ENCODE data around the gene SLC2A9. TPM values are rescaled to one million over a fixed set of nuclear protein-coding genes. Genes with fewer than 3 reads are reported as not detected.

SLC2A9 gene
- total and polyA plus RNA-seq, 2 of the 8 experiments (the other 6 are each of a cell fraction or from before 2014, with no cell fraction given), result 0.20 to 0.26 TPM

- no peak within 1 kb of the TSS for H4K91ac ChIP-seq (replicated peaks; ENCODE audit: insufficient read length, low read length)
- peak within 1 kb of the TSS; percentile 29 to 66 (median 34) for H3K4me3 ChIP-seq (ENCODE audit: extremely low read depth in 1 of 4, insufficient read depth in 2 of 4, low read depth in 3 of 4, low read length in 4 of 4)
- whole genome bisulfite sequencing, 2 experiments (ENCODE audit: extremely low coverage in 1 of 2, insufficient coverage in 1 of 2, insufficient read length in 1 of 2, insufficient replicate concordance in 2 of 2, low coverage in 1 of 2, low lambda C conversion rate in 2 of 2, missing lambda C conversion rate in 1 of 2), result 15% methylated on average over 50 of the region's 78 CpGs; no CpG with 5 or more reads in 1 of the 2 experiments
- no peak within 1 kb of the TSS for H2AK5ac ChIP-seq (ENCODE audit: low read depth, low read length)
- H3K23me2 ChIP-seq (ENCODE audit: low read depth, low read length), result no peaks in the 10 kb centered on the region; the same call in 1 of the 2 replicates
- H2BK120ac ChIP-seq (replicated peaks; ENCODE audit: low read depth, low read length), result no peak within 1 kb of the TSS
- H3K27ac ChIP-seq (ENCODE audit: low read depth, low read length), result no peak within 1 kb of the TSS
- FAIRE-seq (no peak), DNase-seq (ENCODE audit: low read depth in 1 of 2, low spot score in 2 of 2) (peak; percentile 17 to 71)
- H3K9ac ChIP-seq (replicated peaks in 1 of 4; ENCODE audit: extremely low read depth in 1 of 4, low read depth in 3 of 4, low read length in 3 of 4), result no peak within 1 kb of the TSS
- no peak within 1 kb of the TSS for H3K18ac ChIP-seq (ENCODE audit: extremely low read depth, low read length)
- peak within 1 kb of the TSS; percentile 51; the same call in 1 of the 2 replicates for H4K8ac ChIP-seq (ENCODE audit: extremely low read depth, insufficient read depth, low read length)
- ChIA-PET POLR2A (ENCODE audit: partially characterized antibody) (no interaction called here), CTCF (ENCODE audit: partially characterized antibody) (interaction anchor here (1.2 to 3.2 kb wide), 4 partner anchors 45 to 233 kb away, joined by 3 to 20 read pairs (median 4); no protein-coding TSS in a partner anchor)
- H3K4me2 ChIP-seq (ENCODE audit: insufficient read depth in 1 of 2, low read depth in 2 of 2, low read length in 2 of 2), result peak within 1 kb of the TSS; percentile 51 to 79
- H3K27me3 ChIP-seq (replicated peaks in 1 of 4; ENCODE audit: control insufficient read depth in 3 of 4, extremely low read depth in 1 of 4, insufficient read depth in 3 of 4, low read length in 3 of 4), result peaks cover 13 to 36% (median 31%) of the 10 kb centered on the region in 4 experiments
- H3K36me3 ChIP-seq (ENCODE audit: control insufficient read depth in 2 of 4, insufficient read depth in 4 of 4, low read length in 3 of 4), result no peaks in the 10 kb centered on the region
- H2BK15ac ChIP-seq (ENCODE audit: low read length), result no peak within 1 kb of the TSS
- H3K4ac ChIP-seq (replicated peaks; ENCODE audit: insufficient read length, low read depth, low read length), result no peak within 1 kb of the TSS
- H2BK5ac ChIP-seq (ENCODE audit: low read depth, low read length), result no peak within 1 kb of the TSS
- no peaks in the 10 kb centered on the region for H3K79me2 ChIP-seq (ENCODE audit: control insufficient read depth in 1 of 2, insufficient read depth in 2 of 2, low read length in 2 of 2)
- no peak within 1 kb of the TSS for H3K14ac ChIP-seq (ENCODE audit: insufficient read length)
- H2BK20ac ChIP-seq (ENCODE audit: low read length), result no peak within 1 kb of the TSS
- peak within 1 kb of the TSS; percentile 98 for H2AFZ ChIP-seq (ENCODE audit: low read length)
- H3K9me3 ChIP-seq (ENCODE audit: insufficient read depth in 2 of 2, low read depth in 1 of 2, low read length in 1 of 2), result no peaks in the 10 kb centered on the region
- H3K23ac ChIP-seq (ENCODE audit: insufficient read length), result no peak within 1 kb of the TSS
- no peak within 1 kb of the TSS for H3K56ac ChIP-seq (replicated peaks; ENCODE audit: insufficient read length, low read depth, low read length)
- no peaks in the 10 kb centered on the region for H3K79me1 ChIP-seq (ENCODE audit: low read depth, low read length)
- H2BK12ac ChIP-seq (ENCODE audit: low read depth, low read length), result 0 out of 2 replicates have a peak within 1 kb of the TSS, but pooled peaks have one; percentile 39
- no peak within 1 kb of the TSS for H4K5ac ChIP-seq (ENCODE audit: insufficient read length, low read depth, low read length)
- H3K4me1 ChIP-seq (replicated peaks in 1 of 4; ENCODE audit: control insufficient read depth in 3 of 4, insufficient read depth in 4 of 4, low read length in 3 of 4), result no peaks in the 10 kb centered on the region; a peak in 1 of 7 replicates
- H4K20me1 ChIP-seq (replicated peaks in 1 of 2; ENCODE audit: control insufficient read depth in 1 of 2, insufficient read depth in 2 of 2, low read length in 2 of 2), result no peaks in the 10 kb centered on the region
- TF ChIP-seq TAF1 (IDR thresholded peaks at IDR 0.05; ENCODE audit: low read depth, low read length), result no peak
- TF ChIP-seq ASH2L (IDR thresholded peaks at IDR 0.05; ENCODE audit: low read length), result no peak
- TF ChIP-seq SIRT6 (IDR thresholded peaks at IDR 0.05; ENCODE audit: low read length), result no peak
- TF ChIP-seq POLR2AphosphoS5 (IDR thresholded peaks at IDR 0.05; ENCODE audit: low read depth, low read length), result no peak
- no peak for TF ChIP-seq CTBP2 (IDR thresholded peaks at IDR 0.05; ENCODE audit: borderline replicate concordance, insufficient read depth, insufficient read length, low read length)
- peak; percentile 61 for TF ChIP-seq EZH2 (IDR thresholded peaks at IDR 0.05; ENCODE audit: low read depth, low read length, severe bottlenecking)
- TF ChIP-seq GTF2F1 (IDR thresholded peaks at IDR 0.05; ENCODE audit: borderline replicate concordance, low read depth, low read length), result no peak
- TF ChIP-seq BRCA1 (IDR thresholded peaks at IDR 0.05; ENCODE audit: low read depth, low read length), result no peak
- TF ChIP-seq ZNF274 (IDR thresholded peaks at IDR 0.05; ENCODE audit: borderline replicate concordance, extremely low read depth, low read length), result no peak
- TF ChIP-seq CHD2 (IDR thresholded peaks at IDR 0.05; ENCODE audit: low read length), result no peak
- TF ChIP-seq TBP (IDR thresholded peaks at IDR 0.05; ENCODE audit: low read depth, low read length), result peak; percentile 23; the same call in 1 of the 2 replicates
- 0 out of 4 replicates have a peak, but pooled peaks of 1 of the 2 experiments have one; percentile 33 for TF ChIP-seq SIN3A (conservative IDR thresholded peaks at IDR 0.05 in 1 of 2, IDR thresholded peaks at IDR 0.05 in 1 of 2; ENCODE audit: low read depth in 1 of 2, low read length in 2 of 2)
Observed at GRCh38 chr4:9781343-9782135, 239.8 kb downstream of the SLC2A9 start, which contains the start of gene DRD5. Gene DRD5 (plus strand): TSS chr4:9781634. CDS start chr4:9782030, 396 bp downstream.
